Lower leg skin (tissue), 4 donors: Measurements from ENCODE around the gene WDTC1. TPM values are rescaled to one million over a fixed set of nuclear protein-coding genes. Genes with fewer than 3 reads are reported as not detected.
A peak's percentile ranks its signal among the peaks of the same experiment; 100 is the strongest.
"Not testable (repeated sequence)": the region's sequence is repeated elsewhere in the genome, so short reads cannot be mapped to it uniquely, and the experiment has no call there.

Experiments used
- DNase-seq, 2 donors: peaks; one replicate each; pipeline ENCODE4 v3.0.0-alpha.2; 2019; ENCODE audit warnings: low spot score in 2 of 2
- H3K4me3 ChIP-seq: fragments of 200-600 bp; sonication (generic); 2 replicates; pipeline ENCODE4 v1.5.1; 2017; ENCODE audit warnings: mild to moderate bottlenecking, low read depth; ENCODE audit not compliant: poor library complexity, severe bottlenecking
- CTCF ChIP-seq, 3 donors: fragments of 450-650 bp; IDR thresholded peaks; one replicate each; pipeline ENCODE4 v1.5.1; 2016; ENCODE audit warnings: antibody characterized with exemption in 3 of 3, mild to moderate bottlenecking in 3 of 3, moderate library complexity in 2 of 3
- POLR2A ChIP-seq, 2 donors: fragments of 450-650 bp; IDR thresholded peaks; one replicate each; pipeline ENCODE4 v1.6.1; 2016 to 2017; ENCODE audit warnings: antibody characterized with exemption in 2 of 2, mild to moderate bottlenecking in 1 of 2, moderate library complexity in 1 of 2
- WGBS, 2 donors: methylation state at CpG; one replicate each; pipeline ENCODE4 v1.1.5; 2018; 5-methylcytosine and 5-hydroxymethylcytosine counted together
- intact Hi-C: fragments of 100-400 bp; cut with DNase I; formaldehyde crosslinking; loops from one replicate; pipeline ENCODE4 v1.15.0; 2023; ENCODE audit warnings: low total_unique reads
- total RNA-seq, 4 donors: library from RNA; depleted of rRNA; stranded (reverse); fragments of >200 nt; gene quantifications; one replicate each; pipeline ENCODE4 v1.1.0, GENCODE V29; 2016

The WDTC1 gene
- total RNA-seq, 4 donors from 2014 or later: 43.8 to 75.6 (median 65.1) TPM

DNA sequence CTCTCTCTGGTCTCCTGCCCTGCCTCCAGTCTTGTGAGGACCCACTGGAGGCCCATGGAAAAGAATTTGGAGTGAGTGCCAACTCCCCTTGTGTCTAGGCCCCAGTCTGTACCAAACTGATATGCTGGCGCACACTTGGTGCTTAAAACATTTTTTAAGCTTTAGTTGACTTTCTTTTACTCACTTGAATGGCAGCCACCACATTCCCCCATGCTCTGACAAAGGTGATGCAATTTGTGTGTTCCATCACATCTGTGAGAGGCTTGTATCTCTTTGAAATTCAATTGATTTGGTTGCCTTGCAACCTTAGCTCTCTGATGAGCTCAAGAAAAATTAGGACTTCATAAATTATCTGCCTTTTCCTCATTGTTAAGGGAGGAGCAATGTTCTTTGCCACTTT is 30.5 kb upstream of the WDTC1 start:
- no peak for DNase-seq
- TF ChIP-seq CTCF (IDR thresholded peaks at IDR 0.05): no peak
- no peak for TF ChIP-seq POLR2A (IDR thresholded peaks at IDR 0.05)
- H3K4me3 ChIP-seq: no peak overlapping the region
- intact Hi-C loops: no loop called here
- WGBS, 2 donors: 91 to 92% methylated on average over 1 of the region's 1 CpG

GRCh38 chr1:27207238-27207637 is 27.2 kb upstream of the WDTC1 start:
- WGBS, 2 donors: 79 to 86% methylated on average over 1 of the region's 1 CpG
- intact Hi-C loops, DNase-seq, H3K4me3 ChIP-seq: not testable (repeated sequence)

- intact Hi-C loops, H3K4me3 ChIP-seq: not testable (repeated sequence)
- 86 to 93% methylated on average over 11 of the region's 11 CpGs for WGBS, 2 donors
- DNase-seq: peak in 1 of 2 donors; percentile 8
Observed at GRCh38 chr1:27208143-27208850, 26.1 kb upstream of the WDTC1 start.

GRCh38 chr1:27216466-27216865 is 18.0 kb upstream of the WDTC1 start:
- intact Hi-C loops: no loop called here
- 86 to 92% methylated on average over 7 of the region's 7 CpGs for WGBS, 2 donors
- TF ChIP-seq CTCF (IDR thresholded peaks at IDR 0.05): no peak
- no peak for TF ChIP-seq POLR2A (IDR thresholded peaks at IDR 0.05)

GRCh38 chr1:27217401-27217800 is 17.0 kb upstream of the WDTC1 start:
- WGBS, 2 donors: 91 to 92% methylated on average over 6 of the region's 6 CpGs
- no peak for TF ChIP-seq CTCF (IDR thresholded peaks at IDR 0.05)
- no peak for TF ChIP-seq POLR2A (IDR thresholded peaks at IDR 0.05)
- H3K4me3 ChIP-seq: no peak overlapping the region
- intact Hi-C loops: no loop called here
- DNase-seq: peak in 1 of 2 donors; percentile 18

More at GRCh38 chr1:27216466-27216865, 18.0 kb upstream of the WDTC1 start:
- peak in 1 of 2 donors; percentile 57 for DNase-seq
- no peak overlapping the region for H3K4me3 ChIP-seq

GRCh38 chr1:27218736-27219135 is 15.7 kb upstream of the WDTC1 start:
- intact Hi-C loops: no loop called here
- WGBS, 2 donors: 84 to 95% methylated on average over 3 of the region's 3 CpGs
- no peak overlapping the region for H3K4me3 ChIP-seq
- peak in 1 of 2 donors; percentile 54 for DNase-seq
- TF ChIP-seq CTCF (IDR thresholded peaks at IDR 0.05): no peak
- no peak for TF ChIP-seq POLR2A (IDR thresholded peaks at IDR 0.05)

DNA sequence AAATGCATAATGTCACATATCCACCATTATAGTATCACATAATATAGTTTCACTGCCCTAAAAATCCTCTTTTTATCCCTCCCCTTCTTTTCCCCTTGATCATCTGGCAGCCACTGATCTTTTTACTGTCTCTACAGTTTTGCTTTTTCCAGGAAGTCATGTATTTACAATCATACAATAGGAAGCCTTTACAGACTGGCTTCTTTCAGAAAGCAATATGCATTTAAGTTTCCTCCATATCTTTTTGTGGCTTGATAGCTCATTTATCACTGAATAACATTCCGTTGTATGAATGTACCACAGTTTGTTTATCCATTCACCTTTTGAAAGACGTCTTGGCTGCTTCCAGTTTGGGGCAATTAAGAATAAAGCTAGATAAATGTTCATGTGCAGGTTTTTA is 14.3 kb upstream of the WDTC1 start:
- DNase-seq: no peak
- intact Hi-C loops: no loop called here
- 58 to 59% methylated on average over 2 of the region's 2 CpGs for WGBS, 2 donors
- H3K4me3 ChIP-seq: no peak overlapping the region
- TF ChIP-seq CTCF (IDR thresholded peaks at IDR 0.05): no peak
- TF ChIP-seq POLR2A (IDR thresholded peaks at IDR 0.05): no peak

DNA sequence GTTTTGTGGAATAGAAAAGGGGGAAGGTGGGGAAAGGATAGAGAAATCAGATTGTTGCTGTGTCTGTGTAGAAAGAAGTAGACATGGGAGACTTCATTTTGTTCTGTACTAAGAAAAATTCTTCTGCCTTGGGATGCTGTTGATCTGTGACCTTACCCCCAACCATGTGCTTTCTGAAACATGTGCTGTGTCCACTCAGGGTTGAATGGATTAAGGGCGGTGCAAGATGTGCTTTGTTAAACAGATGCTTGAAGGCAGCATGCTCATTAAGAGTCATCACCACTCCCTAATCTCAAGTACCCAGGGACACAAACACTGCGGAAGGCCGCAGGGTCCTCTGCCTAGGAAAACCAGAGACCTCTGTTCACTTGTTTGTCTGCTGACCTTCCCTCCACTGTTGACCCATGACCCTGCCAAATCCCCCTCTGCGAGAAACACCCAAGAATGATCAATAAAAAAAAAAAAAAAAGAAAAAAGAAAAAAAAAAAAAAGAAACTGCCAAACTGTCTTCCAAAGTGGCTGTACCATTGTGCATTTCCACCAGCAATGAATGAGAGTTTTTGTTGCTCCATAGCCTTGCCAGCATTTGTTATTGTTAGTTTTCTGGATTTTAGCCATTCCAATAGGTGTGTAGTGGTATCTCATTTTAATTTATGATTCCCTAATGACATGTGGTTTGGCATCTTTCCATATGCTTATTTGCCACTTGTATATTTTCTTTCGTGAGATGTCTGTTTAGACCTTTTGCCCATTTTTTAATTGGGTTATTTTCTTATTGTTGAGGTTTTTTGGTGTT is 13.5 kb upstream of the WDTC1 start:
- H3K4me3 ChIP-seq, intact Hi-C loops: not testable (repeated sequence)
- WGBS, 2 donors: 63 to 80% methylated on average over 4 to 5 of the region's 5 CpGs
- DNase-seq: peak in 1 of 2 donors; percentile 4
